ENCODE data around the gene NR1H3. TPM values are rescaled to one million over a fixed set of nuclear protein-coding genes. Genes with fewer than 3 reads are reported as not detected.
A peak's percentile ranks its signal among the peaks of the same experiment; 100 is the strongest.

NR1H3 gene
- total RNA-seq, 1 donor from 2014 or later, result 18.5 TPM

- DNase-seq (ENCODE audit: low spot score), result peak; percentile 88
Observed at GRCh38 chr11:47269829-47270305, 12.1 kb downstream of the NR1H3 start, which contains the start of gene MADD. Gene MADD (plus strand): TSS chr11:47270133.

- peak; percentile 49 for DNase-seq (ENCODE audit: low spot score)
Observed at GRCh38 chr11:47270331-47271271, 12.8 kb downstream of the NR1H3 start.

GRCh38 chr11:47271328-47271727 lies 13.5 kb downstream of the NR1H3 start:
- DNase-seq (ENCODE audit: low spot score), result no peak

GRCh38 chr11:47271961-47272661 lies 14.3 kb downstream of the NR1H3 start:
- no peak for DNase-seq (ENCODE audit: low spot score)

GRCh38 chr11:47272706-47273105 lies 14.9 kb downstream of the NR1H3 start:
- no peak for DNase-seq (ENCODE audit: low spot score)

GRCh38 chr11:47274495-47275235 lies 16.9 kb downstream of the NR1H3 start:
- DNase-seq (ENCODE audit: low spot score), result no peak

GRCh38 chr11:47276923-47277322 lies 19.1 kb downstream of the NR1H3 start:
- no peak for DNase-seq (ENCODE audit: low spot score)

GRCh38 chr11:47278058-47278457 lies 20.3 kb downstream of the NR1H3 start:
- no peak for DNase-seq (ENCODE audit: low spot score)

- no peak for DNase-seq (ENCODE audit: low spot score)
Observed at GRCh38 chr11:47278769-47279168, 21.0 kb downstream of the NR1H3 start.

- no peak for DNase-seq (ENCODE audit: low spot score)
Observed at GRCh38 chr11:47280099-47280498, 22.3 kb downstream of the NR1H3 start.

GRCh38 chr11:47280860-47281259 lies 23.1 kb downstream of the NR1H3 start:
- DNase-seq (ENCODE audit: low spot score), result no peak

GRCh38 chr11:47282462-47282861 lies 24.7 kb downstream of the NR1H3 start:
- no peak for DNase-seq (ENCODE audit: low spot score)

- DNase-seq (ENCODE audit: low spot score), result no peak
Observed at GRCh38 chr11:47284151-47284550, 26.4 kb downstream of the NR1H3 start.

- DNase-seq (ENCODE audit: low spot score), result no peak
Observed at GRCh38 chr11:47285969-47286770, 28.4 kb downstream of the NR1H3 start.

- no peak for DNase-seq (ENCODE audit: low spot score)
Observed at GRCh38 chr11:47288066-47288465, 30.3 kb downstream of the NR1H3 start.

- no peak for DNase-seq (ENCODE audit: low spot score)
Observed at GRCh38 chr11:47289856-47290255, 32.1 kb downstream of the NR1H3 start.

- DNase-seq (ENCODE audit: low spot score), result no peak
Observed at GRCh38 chr11:47295385-47295784, 37.6 kb downstream of the NR1H3 start.

- no peak for DNase-seq (ENCODE audit: low spot score)
Observed at GRCh38 chr11:47296045-47296444, 38.2 kb downstream of the NR1H3 start.

GRCh38 chr11:47299078-47299477 lies 41.3 kb downstream of the NR1H3 start:
- DNase-seq (ENCODE audit: low spot score), result no peak

GRCh38 chr11:47302853-47303252 lies 45.1 kb downstream of the NR1H3 start:
- no peak for DNase-seq (ENCODE audit: low spot score)

Measured in umbilical cord (tissue), 2 donors.